Activated naive CD8-positive, alpha-beta T cell treated with anti-CD3 and anti-CD28 coated beads, Interleukin-2, amount 50 U/mL, for 24 hours (primary cell): ENCODE measurements around the gene SEC16A.

Source experiments
- ATAC-seq: fragments of 150-1000 bp; cut with Tn5 transposase; one replicate; pipeline ENCODE4 v1.10.0; 2021
- DNase-seq: peaks from one replicate; pipeline ENCODE4 v3.0.0; 2021
- H3K27ac Mint-ChIP-seq: one replicate; pipeline ENCODE4 v1.8.0; 2021; ENCODE audit warnings: mild to moderate bottlenecking, mixed read lengths
- H3K27me3 Mint-ChIP-seq: one replicate; pipeline ENCODE4 v1.8.0; 2021; ENCODE audit warnings: mixed read lengths
- H3K36me3 Mint-ChIP-seq: one replicate; pipeline ENCODE4 v1.8.0; 2021; ENCODE audit warnings: low read depth, mixed read lengths
- H3K4me1 Mint-ChIP-seq: one replicate; pipeline ENCODE4 v1.8.0; 2021; ENCODE audit warnings: mixed read lengths
- H3K4me3 Mint-ChIP-seq: one replicate; pipeline ENCODE4 v1.8.0; 2021; ENCODE audit warnings: mild to moderate bottlenecking, moderate library complexity, mixed read lengths
- H3K9me3 Mint-ChIP-seq: one replicate; pipeline ENCODE4 v1.8.0; 2021; ENCODE audit warnings: mixed read lengths

SEC16A gene

DNA sequence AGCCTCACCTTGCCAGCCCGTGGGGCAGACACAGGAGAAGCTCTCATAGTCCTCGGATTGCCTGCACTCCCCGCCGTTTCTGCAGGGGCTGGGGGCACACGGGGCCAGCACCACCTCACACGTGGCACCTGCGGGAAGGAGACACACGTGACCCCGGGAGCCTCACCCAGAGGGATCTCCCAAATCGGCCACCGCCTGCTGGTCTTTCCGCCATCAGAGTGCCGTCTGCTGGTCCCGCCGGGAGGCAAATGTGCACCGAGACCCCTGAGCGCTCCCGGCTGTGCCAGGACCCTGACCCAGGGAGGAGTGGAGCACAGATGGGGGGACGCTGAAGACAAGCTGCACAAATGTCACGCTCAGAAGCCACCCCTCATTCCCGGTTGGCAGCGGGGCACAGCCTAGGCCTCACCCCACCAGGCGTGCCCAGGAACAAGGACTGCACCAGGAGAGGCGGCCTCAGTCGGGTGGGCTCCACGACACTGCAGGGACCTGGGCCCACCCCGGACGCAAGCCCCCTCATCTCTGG lies 28.4 kb upstream of the SEC16A start:
- DNase-seq (no peak), ATAC-seq (no peak)
- H3K9me3 Mint-ChIP-seq = no peaks in the 10 kb centered on the region
- no peak overlapping the region for H3K4me3 Mint-ChIP-seq
- no peaks in the 10 kb centered on the region for H3K4me1 Mint-ChIP-seq
- no peaks in the 10 kb centered on the region for H3K27me3 Mint-ChIP-seq
- peaks cover 11% of the 10 kb centered on the region for H3K36me3 Mint-ChIP-seq
- H3K27ac Mint-ChIP-seq = no peak overlapping the region

GRCh38 chr9:136510561-136510960 lies 27.7 kb upstream of the SEC16A start:
- ATAC-seq (no peak), DNase-seq (no peak)
- no peaks in the 10 kb centered on the region for H3K4me1 Mint-ChIP-seq
- H3K27ac Mint-ChIP-seq = no peak overlapping the region
- no peaks in the 10 kb centered on the region for H3K9me3 Mint-ChIP-seq
- no peaks in the 10 kb centered on the region for H3K27me3 Mint-ChIP-seq
- H3K4me3 Mint-ChIP-seq = no peak overlapping the region
- peaks cover 11% of the 10 kb centered on the region for H3K36me3 Mint-ChIP-seq

- no peak overlapping the region for H3K27ac Mint-ChIP-seq
These were observed 26.7 kb upstream of the SEC16A start for GRCh38 chr9:136509549-136509948.

DNA sequence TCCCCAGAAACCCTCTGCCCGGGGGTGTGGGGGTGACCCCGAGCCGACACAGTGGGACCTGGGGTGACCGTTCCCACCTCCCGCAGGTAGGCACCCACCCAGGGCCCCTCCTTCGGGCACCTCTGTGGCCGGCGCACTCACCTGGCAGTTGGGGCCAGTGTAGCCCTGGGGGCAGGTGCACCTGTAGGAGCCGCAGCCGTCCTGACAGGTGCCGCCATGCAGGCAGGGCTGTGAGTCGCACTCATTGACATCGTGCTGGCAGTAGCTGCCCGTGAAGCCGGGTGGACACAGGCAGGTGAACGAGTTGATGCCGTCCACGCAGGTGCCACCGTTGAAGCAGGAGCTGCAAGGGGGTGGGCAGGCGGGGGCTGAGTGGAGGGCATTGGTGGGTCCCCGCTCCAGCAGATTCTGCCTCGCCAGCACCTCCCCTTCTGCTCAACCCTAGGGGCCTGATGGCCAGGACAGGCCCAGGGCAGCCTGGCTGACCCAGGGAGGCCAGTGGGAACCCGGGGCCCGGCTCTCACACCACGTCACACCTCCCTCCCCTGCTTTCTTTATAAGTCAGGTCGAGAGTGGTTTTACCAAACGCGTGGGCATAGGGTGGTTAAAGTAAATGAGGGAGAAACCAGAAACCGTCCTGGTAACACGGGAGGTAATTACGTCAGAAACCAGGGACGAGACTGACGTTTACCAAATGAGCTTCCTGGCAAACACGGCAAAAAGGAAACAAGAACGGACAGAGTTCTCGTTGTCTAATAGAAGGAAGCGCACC lies 26.1 kb upstream of the SEC16A start:
- no peaks in the 10 kb centered on the region for H3K27me3 Mint-ChIP-seq
- H3K9me3 Mint-ChIP-seq = no peaks in the 10 kb centered on the region
- peaks cover 11% of the 10 kb centered on the region for H3K36me3 Mint-ChIP-seq
- H3K4me1 Mint-ChIP-seq = no peaks in the 10 kb centered on the region
- no peak for ATAC-seq
- no peak overlapping the region for H3K4me3 Mint-ChIP-seq
- no peak overlapping the region for H3K27ac Mint-ChIP-seq
- no peak for DNase-seq

More at GRCh38 chr9:136509549-136509948, 26.7 kb upstream of the SEC16A start:
- Mint-ChIP-seq H3K27me3 (no peaks in the 10 kb centered on the region), H3K4me1 (no peaks in the 10 kb centered on the region), H3K36me3 (peaks cover 11% of the 10 kb centered on the region), H3K4me3 (no peak overlapping the region), H3K9me3 (no peaks in the 10 kb centered on the region)
- DNase-seq = no peak
- no peak for ATAC-seq

DNA sequence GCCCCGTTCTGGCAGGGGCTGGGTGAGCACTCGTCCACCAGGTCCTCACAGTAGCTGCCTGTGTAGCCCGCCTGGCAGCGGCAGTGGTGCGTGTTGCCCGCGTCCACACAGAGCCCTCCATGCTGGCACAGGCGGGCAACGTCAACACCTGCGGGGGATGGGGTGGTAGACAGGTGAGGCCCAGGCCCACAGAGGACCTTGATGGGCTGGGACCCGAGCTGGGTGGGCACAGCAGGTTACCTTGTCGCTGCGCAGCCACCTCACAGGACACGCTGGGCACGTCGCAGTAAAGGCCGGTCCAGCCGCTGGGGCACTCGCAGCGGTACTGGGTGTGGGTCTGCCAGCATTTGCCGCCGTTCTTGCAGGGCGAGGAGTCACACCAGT lies 25.1 kb upstream of the SEC16A start:
- DNase-seq (no peak), ATAC-seq (no peak)
- Mint-ChIP-seq H3K36me3 (peaks cover 9% of the 10 kb centered on the region), H3K27me3 (no peaks in the 10 kb centered on the region), H3K4me3 (no peak overlapping the region), H3K4me1 (no peaks in the 10 kb centered on the region), H3K9me3 (no peaks in the 10 kb centered on the region), H3K27ac (no peak overlapping the region)

DNA sequence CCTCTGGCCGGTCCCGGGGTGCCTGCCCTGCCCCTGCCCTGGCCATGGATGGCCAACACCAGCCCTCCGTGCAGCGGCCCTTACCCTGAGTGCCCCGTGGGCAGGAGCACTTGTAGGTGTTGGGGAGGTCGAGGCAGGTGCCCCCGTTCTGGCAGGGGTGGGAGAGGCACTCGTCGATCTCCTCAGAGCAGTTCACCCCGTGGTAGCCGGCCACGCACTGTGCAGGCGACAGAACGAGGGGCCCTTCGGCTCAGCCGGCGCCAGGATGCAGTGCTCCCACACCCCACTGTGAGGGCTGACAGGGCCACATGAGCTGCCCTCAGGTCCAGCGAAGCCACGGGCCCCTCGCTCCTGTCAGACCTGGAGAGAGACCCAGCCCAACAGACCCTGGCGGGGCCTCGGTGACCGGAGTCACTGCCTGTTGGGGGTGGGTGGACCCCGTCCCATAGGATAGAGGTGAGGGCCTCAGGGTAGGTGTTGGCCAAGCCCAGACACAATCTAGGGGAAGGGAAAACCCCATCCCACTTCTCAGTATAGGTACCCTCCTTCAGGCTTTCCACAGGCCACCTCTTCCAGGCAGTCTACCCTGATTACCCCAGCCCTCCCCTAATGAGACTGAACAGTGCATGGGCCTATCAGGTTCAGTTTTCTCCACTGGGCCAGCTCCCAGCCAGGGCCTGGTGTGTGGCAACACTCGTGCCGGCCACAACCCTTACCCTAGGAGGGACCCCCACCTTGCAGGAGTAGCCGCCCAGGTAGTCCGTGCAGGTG lies 24.6 kb upstream of the SEC16A start:
- H3K4me3 Mint-ChIP-seq = no peak overlapping the region
- H3K27ac Mint-ChIP-seq = no peak overlapping the region
- ATAC-seq = no peak
- H3K4me1 Mint-ChIP-seq = no peaks in the 10 kb centered on the region
- no peak for DNase-seq
- H3K9me3 Mint-ChIP-seq = no peaks in the 10 kb centered on the region
- no peaks in the 10 kb centered on the region for H3K27me3 Mint-ChIP-seq
- peaks cover 12% of the 10 kb centered on the region for H3K36me3 Mint-ChIP-seq

GRCh38 chr9:136506425-136506824 lies 23.6 kb upstream of the SEC16A start:
- H3K36me3 Mint-ChIP-seq = peaks cover 12% of the 10 kb centered on the region
- H3K4me3 Mint-ChIP-seq = no peak overlapping the region
- H3K27ac Mint-ChIP-seq = no peak overlapping the region
- H3K9me3 Mint-ChIP-seq = no peaks in the 10 kb centered on the region
- H3K27me3 Mint-ChIP-seq = no peaks in the 10 kb centered on the region
- H3K4me1 Mint-ChIP-seq = no peaks in the 10 kb centered on the region
- ATAC-seq (no peak), DNase-seq (no peak)

DNA sequence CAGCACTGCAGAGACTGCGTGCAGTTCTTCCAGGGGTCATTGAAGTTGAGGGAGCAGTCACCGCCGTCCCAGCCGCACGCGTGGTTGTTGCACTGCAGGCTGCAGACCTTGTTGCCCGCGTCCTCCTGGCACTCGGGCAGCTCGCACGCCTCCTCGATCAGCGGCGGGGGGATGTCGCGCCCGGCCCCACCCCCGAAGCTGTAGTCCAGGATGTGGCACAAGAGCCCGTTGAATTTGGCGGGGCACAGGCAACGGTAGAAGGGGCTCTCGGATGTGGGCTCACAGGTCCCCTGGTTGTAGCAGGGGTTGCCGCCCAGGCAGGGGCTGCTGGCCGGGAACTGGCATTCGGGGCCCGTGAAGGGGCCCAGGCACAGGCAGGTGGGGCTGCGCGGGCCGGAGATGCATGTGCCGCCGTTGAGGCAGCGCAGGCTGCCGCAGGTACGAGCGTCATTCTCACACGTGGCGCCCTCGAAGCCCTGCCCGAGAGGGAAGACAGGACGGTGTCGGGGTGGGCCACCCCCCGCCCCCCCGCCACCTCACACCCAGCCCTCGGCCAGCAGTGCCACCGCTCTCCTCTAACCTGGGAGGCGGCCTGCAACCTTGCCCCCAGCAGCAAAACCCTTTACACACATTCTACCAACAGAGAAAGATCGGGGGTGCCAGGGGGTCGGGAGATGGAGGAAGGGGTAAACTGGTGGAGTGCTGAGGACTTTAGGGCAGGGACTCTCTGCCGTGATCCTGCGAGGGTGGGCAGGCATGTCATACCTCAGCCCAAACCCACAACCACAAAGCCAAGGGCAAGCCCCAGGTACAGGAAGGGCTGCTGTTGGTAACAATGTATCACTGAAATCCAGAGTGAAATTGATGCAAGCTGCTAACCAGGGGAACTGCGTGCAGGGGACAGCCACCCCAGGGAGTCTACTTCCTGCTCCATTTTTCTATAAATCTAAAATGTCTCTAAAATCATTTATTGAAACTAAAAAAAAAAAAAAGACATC lies 22.9 kb upstream of the SEC16A start:
- no peaks in the 10 kb centered on the region for H3K9me3 Mint-ChIP-seq
- DNase-seq (no peak), ATAC-seq (no peak)
- H3K4me1 Mint-ChIP-seq = no peaks in the 10 kb centered on the region
- H3K27ac Mint-ChIP-seq = no peak overlapping the region
- no peaks in the 10 kb centered on the region for H3K27me3 Mint-ChIP-seq
- no peak overlapping the region for H3K4me3 Mint-ChIP-seq
- H3K36me3 Mint-ChIP-seq = peaks cover 13% of the 10 kb centered on the region

GRCh38 chr9:136504512-136505348 lies 21.9 kb upstream of the SEC16A start:
- no peaks in the 10 kb centered on the region for H3K4me1 Mint-ChIP-seq
- H3K36me3 Mint-ChIP-seq = peaks cover 12% of the 10 kb centered on the region
- DNase-seq (no peak), ATAC-seq (no peak)
- H3K4me3 Mint-ChIP-seq = no peak overlapping the region
- no peaks in the 10 kb centered on the region for H3K9me3 Mint-ChIP-seq
- H3K27me3 Mint-ChIP-seq = no peaks in the 10 kb centered on the region
- H3K27ac Mint-ChIP-seq = no peak overlapping the region

DNA sequence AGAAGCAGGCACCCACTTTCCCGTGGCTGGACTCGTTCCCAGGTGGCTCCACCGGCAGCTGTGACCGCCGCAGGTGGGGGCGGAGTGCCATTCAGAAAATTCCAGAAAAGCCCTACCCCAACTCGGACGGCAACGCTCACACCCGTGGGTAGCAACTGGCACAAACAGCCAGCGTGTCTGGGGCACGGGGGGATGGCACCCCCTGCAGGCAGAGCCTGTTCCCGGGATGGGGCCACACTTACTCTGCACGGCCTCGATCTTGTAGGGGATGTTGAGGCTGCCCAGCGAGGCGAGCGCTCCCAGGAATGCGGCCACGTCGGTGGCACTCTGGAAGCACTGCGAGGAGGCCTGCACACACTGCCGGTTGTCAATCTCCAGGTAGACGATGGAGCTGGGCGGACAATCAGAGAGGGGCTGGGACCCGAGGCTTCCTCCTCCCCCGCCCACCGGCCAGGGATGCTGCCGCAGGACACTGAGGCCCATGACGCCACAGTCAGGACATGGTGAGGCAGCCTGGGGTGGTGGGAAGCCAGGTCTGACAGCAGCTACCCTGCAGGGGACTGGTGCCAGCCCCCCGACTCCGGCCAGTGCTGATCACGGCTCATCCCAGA lies 20.2 kb upstream of the SEC16A start:
- H3K4me1 Mint-ChIP-seq = no peaks in the 10 kb centered on the region
- no peak overlapping the region for H3K27ac Mint-ChIP-seq
- H3K9me3 Mint-ChIP-seq = no peaks in the 10 kb centered on the region
- DNase-seq (no peak), ATAC-seq (no peak)
- H3K27me3 Mint-ChIP-seq = no peaks in the 10 kb centered on the region
- no peak overlapping the region for H3K4me3 Mint-ChIP-seq
- H3K36me3 Mint-ChIP-seq = peaks cover 6% of the 10 kb centered on the region

- H3K27me3 Mint-ChIP-seq = no peaks in the 10 kb centered on the region
- no peak for DNase-seq
- no peak overlapping the region for H3K27ac Mint-ChIP-seq
- no peaks in the 10 kb centered on the region for H3K4me1 Mint-ChIP-seq
- no peak overlapping the region for H3K4me3 Mint-ChIP-seq
- H3K36me3 Mint-ChIP-seq = peaks cover 6% of the 10 kb centered on the region
- H3K9me3 Mint-ChIP-seq = no peaks in the 10 kb centered on the region
- ATAC-seq = no peak
These were observed 19.4 kb upstream of the SEC16A start for GRCh38 chr9:136502196-136502595.

GRCh38 chr9:136501686-136502085 lies 18.8 kb upstream of the SEC16A start:
- H3K36me3 Mint-ChIP-seq = peaks cover 6% of the 10 kb centered on the region
- H3K9me3 Mint-ChIP-seq = no peaks in the 10 kb centered on the region
- H3K27ac Mint-ChIP-seq = no peak overlapping the region
- no peak overlapping the region for H3K4me3 Mint-ChIP-seq
- no peaks in the 10 kb centered on the region for H3K27me3 Mint-ChIP-seq
- no peak for DNase-seq
- H3K4me1 Mint-ChIP-seq = no peaks in the 10 kb centered on the region
- ATAC-seq = no peak
